GM21619 (cell line): ENCODE measurements around the gene TIPARP.
"Not testable (repeated sequence)": the region's sequence is repeated elsewhere in the genome, so short reads cannot be mapped to it uniquely, and the experiment has no call there.

Experiments
- ATAC-seq: cut with Tn5 transposase; IDR thresholded peaks from one replicate; pipeline ENCODE4 v1.9.1; 2021; ENCODE audit not compliant: unreplicated experiment

TIPARP gene

GRCh38 chr3:156648086-156648485, 26.3 kb upstream of the TIPARP start:
- ATAC-seq = no peak

- ATAC-seq = no peak
Measured at GRCh38 chr3:156649681-156650080, 24.7 kb upstream of the TIPARP start.

- not testable (repeated sequence) for ATAC-seq
Measured at GRCh38 chr3:156652661-156653060, 21.7 kb upstream of the TIPARP start.

- ATAC-seq = no peak
Measured at GRCh38 chr3:156654834-156655233, 19.6 kb upstream of the TIPARP start.

- ATAC-seq = peak; percentile 34
Measured at GRCh38 chr3:156655819-156656550, 18.4 kb upstream of the TIPARP start.

GRCh38 chr3:156657440-156657839, 16.9 kb upstream of the TIPARP start:
- ATAC-seq = no peak

- no peak for ATAC-seq
Measured at GRCh38 chr3:156657862-156658731, 16.3 kb upstream of the TIPARP start.

- no peak for ATAC-seq
Measured at GRCh38 chr3:156658732-156659090, 15.7 kb upstream of the TIPARP start.

GRCh38 chr3:156659260-156659659, 15.1 kb upstream of the TIPARP start:
- ATAC-seq = no peak

- ATAC-seq = no peak
Measured at GRCh38 chr3:156661155-156661554, 13.2 kb upstream of the TIPARP start.

- ATAC-seq = no peak
Measured at GRCh38 chr3:156664011-156664830, 10.2 kb upstream of the TIPARP start.

- ATAC-seq = peak; percentile 78
Measured at GRCh38 chr3:156664831-156665178, 9.6 kb upstream of the TIPARP start.

GRCh38 chr3:156665291-156665690, 9.1 kb upstream of the TIPARP start:
- no peak for ATAC-seq

- ATAC-seq = no peak
Measured at GRCh38 chr3:156666073-156666472, 8.3 kb upstream of the TIPARP start.

- ATAC-seq = no peak
Measured at GRCh38 chr3:156668073-156668763, 6.2 kb upstream of the TIPARP start.

GRCh38 chr3:156670077-156670476, 4.3 kb upstream of the TIPARP start:
- no peak for ATAC-seq

GRCh38 chr3:156670652-156671051, 3.7 kb upstream of the TIPARP start:
- no peak for ATAC-seq

- ATAC-seq = no peak
Measured at GRCh38 chr3:156673732-156674045, 701 bp upstream of the TIPARP start.

GRCh38 chr3:156674911-156675829, 780 bp downstream of the TIPARP start:
- ATAC-seq = no peak
